Liver (tissue), 9 donors: ENCODE measurements around the gene PSMG3. TPM values are rescaled to one million over a fixed set of nuclear protein-coding genes. Genes with fewer than 3 reads are reported as not detected.

ENCODE experiments used
- DNase-seq: peaks from one replicate; pipeline ENCODE4 v3.0.0-alpha.2; 2017; ENCODE audit warnings: low spot score
- H3K27ac ChIP-seq, 2 donors: one replicate each; pipeline ENCODE4 v1.7.0; 2013; ENCODE audit warnings: inconsistent platforms in 2 of 2, low read length in 2 of 2, control low read depth in 1 of 2, low read depth in 1 of 2, mild to moderate bottlenecking in 1 of 2
- H3K27me3 ChIP-seq, 4 donors: one replicate each; pipeline versions ENCODE4 v1.6.1 to v1.7.0; 2013; ENCODE audit warnings: low read length in 3 of 4, inconsistent platforms in 1 of 4, mild to moderate bottlenecking in 1 of 4, moderate library complexity in 1 of 4; ENCODE audit not compliant: control insufficient read depth in 4 of 4, insufficient read depth in 4 of 4
- H3K36me3 ChIP-seq, 4 donors: one replicate each; pipeline versions ENCODE4 v1.6.1 to v1.7.0; 2013; ENCODE audit warnings: low read length in 3 of 4, mild to moderate bottlenecking in 3 of 4, low read depth in 1 of 4, moderate library complexity in 1 of 4; ENCODE audit not compliant: control insufficient read depth in 4 of 4, insufficient read depth in 3 of 4
- H3K4me1 ChIP-seq, 4 donors: one replicate each; pipeline versions ENCODE4 v1.6.1 to v1.7.0; 2013; ENCODE audit warnings: low read length in 3 of 4, mild to moderate bottlenecking in 3 of 4, moderate library complexity in 1 of 4; ENCODE audit not compliant: control insufficient read depth in 4 of 4, insufficient read depth in 4 of 4
- H3K4me3 ChIP-seq, 3 donors: one replicate each; pipeline versions ENCODE4 v1.6.1 to v1.7.0; 2013; ENCODE audit warnings: low read length in 3 of 3, control low read depth in 1 of 3, low read depth in 1 of 3, mild to moderate bottlenecking in 1 of 3
- H3K9ac ChIP-seq, 2 donors: one replicate each; pipeline ENCODE4 v1.7.0; 2013; ENCODE audit warnings: low read length in 2 of 2, mild to moderate bottlenecking in 2 of 2, moderate library complexity in 2 of 2, control low read depth in 1 of 2, low read depth in 1 of 2
- H3K9me3 ChIP-seq, 4 donors: one replicate each; pipeline versions ENCODE4 v1.6.1 to v1.7.0; 2013; ENCODE audit warnings: low read length in 3 of 4; ENCODE audit not compliant: control insufficient read depth in 4 of 4
- ATF3 ChIP-seq: IDR thresholded peaks from 2 replicates; pipeline ENCODE4 v1.6.1; 2016; ENCODE audit warnings: antibody characterized with exemption
- CTCF ChIP-seq: fragments of 150-350 bp; IDR thresholded peaks from 2 replicates; pipeline ENCODE4 v1.5.1; 2017; ENCODE audit warnings: improper control_type of control experiment, low read depth, low read length; ENCODE audit not compliant: missing input control
- EGR1 ChIP-seq, 2 donors: IDR thresholded peaks; 2 replicates each; pipeline ENCODE4 v1.6.1; 2016 to 2018; ENCODE audit warnings: antibody characterized with exemption in 2 of 2, low read depth in 2 of 2
- FOXA1 ChIP-seq: IDR thresholded peaks from 2 replicates; pipeline ENCODE4 v1.6.1; 2016; ENCODE audit warnings: antibody characterized with exemption
- FOXA2 ChIP-seq: IDR thresholded peaks from 2 replicates; pipeline ENCODE4 v1.6.1; 2016; ENCODE audit warnings: antibody characterized with exemption
- GABPA ChIP-seq, 2 donors: IDR thresholded peaks in 1 of 2; conservative IDR thresholded peaks in 1 of 2; 2 replicates each; pipeline ENCODE4 v1.6.1; 2016; ENCODE audit warnings: antibody characterized with exemption in 2 of 2, mild to moderate bottlenecking in 1 of 2, moderate library complexity in 1 of 2
- HNF4A ChIP-seq, 2 donors: conservative IDR thresholded peaks; 2 replicates each; pipeline ENCODE4 v1.6.1; 2016; ENCODE audit warnings: antibody characterized with exemption in 2 of 2, mild to moderate bottlenecking in 2 of 2
- HNF4G ChIP-seq: IDR thresholded peaks from 2 replicates; pipeline ENCODE4 v1.6.1; 2016; ENCODE audit warnings: antibody characterized with exemption
- NR2F2 ChIP-seq: IDR thresholded peaks from 2 replicates; pipeline ENCODE4 v1.6.1; 2016; ENCODE audit warnings: antibody characterized with exemption
- RAD21 ChIP-seq, 2 donors: IDR thresholded peaks; 2 replicates each; pipeline ENCODE4 v1.6.1; 2016; ENCODE audit warnings: antibody characterized with exemption in 2 of 2, mild to moderate bottlenecking in 2 of 2
- REST ChIP-seq: IDR thresholded peaks from 2 replicates; pipeline ENCODE4 v1.6.1; 2016; ENCODE audit warnings: antibody characterized with exemption, mild to moderate bottlenecking
- RXRA ChIP-seq, 2 donors: IDR thresholded peaks; 2 replicates each; pipeline ENCODE4 v1.6.1; 2017 to 2018; ENCODE audit warnings: antibody characterized with exemption in 2 of 2, mild to moderate bottlenecking in 1 of 2
- SP1 ChIP-seq: IDR thresholded peaks from 2 replicates; pipeline ENCODE4 v1.6.1; 2018; ENCODE audit warnings: antibody characterized with exemption, mild to moderate bottlenecking
- TAF1 ChIP-seq: conservative IDR thresholded peaks from 2 replicates; pipeline ENCODE4 v1.6.1; 2016; ENCODE audit warnings: antibody characterized with exemption, mild to moderate bottlenecking
- YY1 ChIP-seq: IDR thresholded peaks from 2 replicates; pipeline ENCODE4 v1.6.1; 2016; ENCODE audit warnings: antibody characterized with exemption, mild to moderate bottlenecking
- ZBTB33 ChIP-seq: IDR thresholded peaks from 2 replicates; pipeline ENCODE4 v1.6.1; 2016; ENCODE audit warnings: antibody characterized with exemption
- WGBS: extraction: QIAGEN DNeasy Blood & Tissue Kit; methylation state at CpG from one replicate; pipeline ENCODE4 v1.1.7; 2013; 5-methylcytosine and 5-hydroxymethylcytosine counted together
- polyA plus RNA-seq, 2 donors: library from polyadenylated mRNA; stranded (reverse) in 1 of 2; unstranded in 1 of 2; fragments of 200-250 nt in 1 of 2; fragments of >200 nt in 1 of 2; fragmentation: Nextera tagmentation in 1 of 2; extraction: Ambion mirVana in 1 of 2; gene quantifications; one replicate each; pipeline versions ENCODE4 v1.2.1 to v1.2.3, GENCODE V29; 2013 to 2015
- total RNA-seq, 2 donors: library from RNA; depleted of rRNA; stranded (reverse); fragments of >200 nt; gene quantifications; one replicate each; pipeline ENCODE4 v1.2.3, GENCODE V29; 2014
- donor health status: healthy.
- donor health status: healthy.
- donor health status: healthy.
- donor health status: healthy.
- donor health status: healthy.

PSMG3 gene
- total and polyA plus RNA-seq, 4 donors, result 10.1 to 22.4 (median 15.7) TPM

- Histone ChIP-seq H3K4me1 (no peaks in the 10 kb centered on the region), H3K9me3 (no peaks in the 10 kb centered on the region), H3K36me3 (peaks cover 0 to under 1% (median 0%) of the 10 kb centered on the region in 4 donors), H3K4me3 (no peak overlapping the region), H3K27me3 (no peaks in the 10 kb centered on the region), H3K27ac (no peak overlapping the region), H3K9ac (no peak overlapping the region)
- 78% methylated on average over 34 of the region's 34 CpGs for WGBS
- DNase-seq, result no peak
- TF ChIP-seq TAF1 (no peak), GABPA (IDR thresholded peaks at IDR 0.05 in 1 of 2, conservative IDR thresholded peaks at IDR 0.05 in 1 of 2) (no peak), YY1 (no peak), FOXA1 (no peak), EGR1 (IDR thresholded peaks at IDR 0.05; ENCODE audit: low read depth in 2 of 2) (no peak), RAD21 (IDR thresholded peaks at IDR 0.05) (no peak), SP1 (no peak), CTCF (no peak), NR2F2 (no peak), REST (no peak), HNF4G (no peak), FOXA2 (no peak), RXRA (IDR thresholded peaks at IDR 0.05) (no peak), ZBTB33 (no peak)
Measured at GRCh38 chr7:1561036-1561940, 8.5 kb downstream of the PSMG3 start.

- no peaks in the 10 kb centered on the region for H3K27me3 ChIP-seq
- no peak overlapping the region for H3K27ac ChIP-seq
- WGBS, result 82% methylated on average over 13 of the region's 13 CpGs
- H3K36me3 ChIP-seq, result no peaks in the 10 kb centered on the region
- no peak overlapping the region for H3K4me3 ChIP-seq
- TF ChIP-seq RXRA (IDR thresholded peaks at IDR 0.05) (no peak), HNF4A (conservative IDR thresholded peaks at IDR 0.05) (no peak), CTCF (no peak), HNF4G (no peak), ATF3 (no peak), FOXA2 (no peak), TAF1 (no peak), GABPA (IDR thresholded peaks at IDR 0.05 in 1 of 2, conservative IDR thresholded peaks at IDR 0.05 in 1 of 2) (no peak), ZBTB33 (no peak), FOXA1 (no peak), SP1 (no peak), NR2F2 (no peak)
- H3K4me1 ChIP-seq, result peaks cover 0 to 4% (median under 1%) of the 10 kb centered on the region in 4 donors
- no peak for DNase-seq
- H3K9me3 ChIP-seq, result no peaks in the 10 kb centered on the region
- H3K9ac ChIP-seq, result no peak overlapping the region
Measured at GRCh38 chr7:1560620-1561031, 9.2 kb downstream of the PSMG3 start.
